Sigmoid colon (tissue), 7 donors: Measurements from ENCODE around the gene MOCS1. TPM values are rescaled to one million over a fixed set of nuclear protein-coding genes. Genes with fewer than 3 reads are reported as not detected.

Source experiments
- DNase-seq: peaks from one replicate; pipeline ENCODE4 v3.0.0-alpha.2; 2019
- H3K27ac ChIP-seq, 4 donors: fragments of 200-600 bp; sonication (generic); one replicate each; pipeline ENCODE4 v1.5.1; 2016 to 2019; ENCODE audit warnings: mild to moderate bottlenecking in 1 of 4
- H3K27me3 ChIP-seq, 3 donors: fragments of 200-600 bp; sonication (generic); one replicate each; pipeline ENCODE4 v1.5.1; 2019; ENCODE audit warnings: mild to moderate bottlenecking in 1 of 3
- H3K36me3 ChIP-seq, 4 donors: fragments of 200-600 bp; sonication (generic); one replicate each; pipeline ENCODE4 v1.5.1; 2016 to 2019
- H3K4me1 ChIP-seq, 4 donors: fragments of 200-600 bp; sonication (generic); one replicate each; pipeline ENCODE4 v1.5.1; 2017 to 2019
- H3K4me3 ChIP-seq, 4 donors: fragments of 200-600 bp; sonication (generic); one replicate each; pipeline ENCODE4 v1.5.1; 2017 to 2019; ENCODE audit warnings: mild to moderate bottlenecking in 2 of 4, moderate library complexity in 1 of 4
- H3K9me3 ChIP-seq, 4 donors: fragments of 200-600 bp in 3 of 4; sonication (generic) in 3 of 4; one replicate each; pipeline versions ENCODE4 v1.5.1 to v1.6.1; 2013 to 2019
- EP300 ChIP-seq, 4 donors: sonication (generic); formaldehyde crosslinking; IDR thresholded peaks; one replicate each; pipeline ENCODE4 v1.6.1; 2017; ENCODE audit warnings: antibody characterized with exemption in 4 of 4
- POLR2A ChIP-seq, 2 donors: fragments of 450-650 bp; IDR thresholded peaks; one replicate each; pipeline ENCODE4 v1.6.1; 2016; ENCODE audit warnings: antibody characterized with exemption in 2 of 2, mild to moderate bottlenecking in 2 of 2, moderate library complexity in 2 of 2
- POLR2AphosphoS5 ChIP-seq, 4 donors: sonication (generic); formaldehyde crosslinking; IDR thresholded peaks; one replicate each; pipeline ENCODE4 v1.6.1; 2017; ENCODE audit warnings: antibody characterized with exemption in 4 of 4
- WGBS, 2 donors: extraction: QIAGEN DNeasy Blood & Tissue Kit; methylation state at CpG; one replicate each; pipeline ENCODE4 v1.1.7; 2013; 5-methylcytosine and 5-hydroxymethylcytosine counted together
- intact Hi-C: fragments of 100-400 bp; cut with DNase I; formaldehyde crosslinking; loops from one replicate; pipeline ENCODE4 v1.15.1; 2023
- polyA plus RNA-seq, 3 donors: library from polyadenylated mRNA; stranded (reverse); fragments of 200-250 nt; gene quantifications; one replicate each; pipeline ENCODE4 v1.2.3, GENCODE V29; 2013
- total RNA-seq, 4 donors: library from RNA; depleted of rRNA; stranded (reverse); fragments of >200 nt; gene quantifications; one replicate each; pipeline ENCODE4 v1.1.0, GENCODE V29; 2016
- TF ChIP-seq, protein P1 (sequence below), 4 experiments: fragments of 450-650 bp in 3 of 4; fragments of 200-600 bp in 1 of 4; IDR thresholded peaks; one replicate each; pipeline ENCODE4 v1.5.1; 2016 to 2019; ENCODE audit warnings: antibody characterized with exemption in 4 of 4, mild to moderate bottlenecking in 3 of 4, moderate library complexity in 2 of 4
- donor health status: healthy with polysubstance abuse.
- donor health status: Bipolar disorder and iron deficiency.
- donor health status: healthy.

MOCS1 gene
- total RNA-seq = 10 to 100 TPM; 11.9 to 15.8 (median 13.7) TPM
- polyA plus RNA-seq = 10 to 100 TPM; 13.4 to 16.2 (median 13.8) TPM

GRCh38 chr6:39934131-39934757 is at the start of gene MOCS1:
Gene MOCS1 (minus strand): TSS chr6:39934462. CDS start chr6:39934417, 45 bp downstream.
- H3K4me3 ChIP-seq = peak within 1 kb of the TSS; percentile 72 to 90 (median 84)
- WGBS, 2 donors = 2 to 4% methylated on average over 46 of the region's 46 CpGs
- peak within 1 kb of the TSS; percentile 78 to 90 (median 82) for H3K27ac ChIP-seq
- H3K4me1 ChIP-seq = peaks cover 0 to 39% (median 19%) of the 10 kb centered on the region in 4 donors
- TF ChIP-seq, protein P1, sequence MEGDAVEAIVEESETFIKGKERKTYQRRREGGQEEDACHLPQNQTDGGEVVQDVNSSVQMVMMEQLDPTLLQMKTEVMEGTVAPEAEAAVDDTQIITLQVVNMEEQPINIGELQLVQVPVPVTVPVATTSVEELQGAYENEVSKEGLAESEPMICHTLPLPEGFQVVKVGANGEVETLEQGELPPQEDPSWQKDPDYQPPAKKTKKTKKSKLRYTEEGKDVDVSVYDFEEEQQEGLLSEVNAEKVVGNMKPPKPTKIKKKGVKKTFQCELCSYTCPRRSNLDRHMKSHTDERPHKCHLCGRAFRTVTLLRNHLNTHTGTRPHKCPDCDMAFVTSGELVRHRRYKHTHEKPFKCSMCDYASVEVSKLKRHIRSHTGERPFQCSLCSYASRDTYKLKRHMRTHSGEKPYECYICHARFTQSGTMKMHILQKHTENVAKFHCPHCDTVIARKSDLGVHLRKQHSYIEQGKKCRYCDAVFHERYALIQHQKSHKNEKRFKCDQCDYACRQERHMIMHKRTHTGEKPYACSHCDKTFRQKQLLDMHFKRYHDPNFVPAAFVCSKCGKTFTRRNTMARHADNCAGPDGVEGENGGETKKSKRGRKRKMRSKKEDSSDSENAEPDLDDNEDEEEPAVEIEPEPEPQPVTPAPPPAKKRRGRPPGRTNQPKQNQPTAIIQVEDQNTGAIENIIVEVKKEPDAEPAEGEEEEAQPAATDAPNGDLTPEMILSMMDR (IDR thresholded peaks at IDR 0.05) = no peak
- TF ChIP-seq POLR2A (IDR thresholded peaks at IDR 0.05) (peak; percentile 26 to 47), POLR2AphosphoS5 (IDR thresholded peaks at IDR 0.05) (peak; percentile 68 to 86 (median 84)), EP300 (IDR thresholded peaks at IDR 0.05) (no peak)
- intact Hi-C loops = no loop called here
- H3K27me3 ChIP-seq = no peaks in the 10 kb centered on the region
- no peaks in the 10 kb centered on the region for H3K9me3 ChIP-seq
- no peaks in the 10 kb centered on the region for H3K36me3 ChIP-seq
- DNase-seq = peak; percentile 92

DNA sequence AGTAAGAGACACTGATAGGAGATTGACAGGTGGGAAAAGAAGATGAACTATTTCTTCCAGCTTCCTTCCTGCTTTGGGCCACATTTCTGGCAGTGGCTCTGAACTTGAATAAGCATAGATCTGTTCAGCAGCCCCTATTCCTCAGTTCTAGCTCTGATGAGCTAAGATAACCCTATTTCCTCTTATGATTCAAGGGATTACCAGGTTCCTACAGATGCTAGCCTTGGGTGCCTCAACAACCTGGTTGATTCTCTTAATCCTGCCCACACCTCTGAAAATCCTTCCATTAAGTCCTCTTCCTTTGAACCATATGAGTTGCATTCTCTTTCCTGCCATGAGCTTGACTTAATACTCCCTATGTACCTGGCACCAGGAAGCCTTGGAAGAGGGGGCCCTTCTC is 49.8 kb upstream of the MOCS1 start:
- no peaks in the 10 kb centered on the region for H3K9me3 ChIP-seq
- DNase-seq = no peak
- intact Hi-C loops = loop anchor here (10.0 kb wide), 3 partner anchors 601 to 1331 kb away; partner anchors contain the start of gene LRFN2
- H3K4me1 ChIP-seq = peaks cover 0 to 9% (median 6%) of the 10 kb centered on the region in 4 donors
- H3K27ac ChIP-seq = no peak overlapping the region
- no peaks in the 10 kb centered on the region for H3K27me3 ChIP-seq
- no peak overlapping the region for H3K4me3 ChIP-seq
- H3K36me3 ChIP-seq = no peaks in the 10 kb centered on the region
- no peak for TF ChIP-seq POLR2AphosphoS5 (IDR thresholded peaks at IDR 0.05)
- TF ChIP-seq EP300 (IDR thresholded peaks at IDR 0.05) = no peak
- TF ChIP-seq POLR2A (IDR thresholded peaks at IDR 0.05) = no peak
- TF ChIP-seq, protein P1 (IDR thresholded peaks at IDR 0.05) = no peak

DNA sequence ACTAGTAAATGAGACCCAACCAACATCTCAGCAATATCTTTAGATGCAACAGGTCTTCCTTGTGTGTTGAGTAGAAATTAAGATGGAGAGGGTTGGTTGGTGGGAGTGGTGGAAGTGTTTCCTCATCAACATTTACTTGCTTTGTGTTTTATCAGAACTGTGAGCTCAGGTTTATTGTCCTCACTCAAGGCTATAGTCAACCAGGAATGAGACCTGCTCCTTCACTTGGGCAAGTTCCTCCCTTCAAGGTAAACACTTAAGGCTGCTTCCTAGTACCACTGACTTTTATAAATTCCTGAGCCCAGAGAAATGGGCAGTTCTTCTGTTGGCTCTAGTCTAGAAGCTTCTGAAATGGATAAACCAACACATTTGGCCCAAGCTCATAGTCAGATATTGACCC is 48.9 kb upstream of the MOCS1 start:
- peaks cover 0 to 9% (median 6%) of the 10 kb centered on the region in 4 donors for H3K4me1 ChIP-seq
- DNase-seq = no peak
- TF ChIP-seq POLR2AphosphoS5 (IDR thresholded peaks at IDR 0.05) = no peak
- TF ChIP-seq POLR2A (IDR thresholded peaks at IDR 0.05) = no peak
- TF ChIP-seq, protein P1 (IDR thresholded peaks at IDR 0.05) = no peak
- TF ChIP-seq EP300 (IDR thresholded peaks at IDR 0.05) = no peak
- no peaks in the 10 kb centered on the region for H3K9me3 ChIP-seq
- H3K27ac ChIP-seq = no peak overlapping the region
- no peak overlapping the region for H3K4me3 ChIP-seq
- no peaks in the 10 kb centered on the region for H3K27me3 ChIP-seq
- no peaks in the 10 kb centered on the region for H3K36me3 ChIP-seq
- intact Hi-C loops = loop anchor here (10.0 kb wide), 3 partner anchors 602 to 1332 kb away; partner anchors contain the start of gene LRFN2

DNA sequence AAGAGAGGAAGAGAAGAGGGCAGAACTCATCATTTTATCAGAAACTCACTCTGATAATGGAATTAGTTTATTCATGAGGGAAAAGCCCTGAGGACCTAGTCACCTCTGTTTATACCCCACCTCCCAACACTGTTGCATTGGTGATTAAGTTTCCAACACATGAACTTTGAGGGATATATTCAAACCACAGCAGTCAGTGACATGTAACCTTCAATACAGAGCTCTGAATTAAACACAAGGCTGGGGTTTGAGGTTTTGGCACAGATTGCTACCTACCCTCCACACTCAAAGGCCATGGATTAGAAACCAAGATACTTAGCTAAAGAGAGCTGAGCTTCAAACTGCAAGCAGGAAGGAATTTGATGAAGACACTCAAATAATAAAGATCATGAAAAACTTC is 48.5 kb upstream of the MOCS1 start:
- intact Hi-C loops = loop anchor here (10.0 kb wide), 3 partner anchors 602 to 1332 kb away; partner anchors contain the start of gene LRFN2
- Histone ChIP-seq H3K4me1 (peaks cover 0 to 9% (median 6%) of the 10 kb centered on the region in 4 donors), H3K9me3 (no peaks in the 10 kb centered on the region), H3K36me3 (no peaks in the 10 kb centered on the region), H3K4me3 (no peak overlapping the region), H3K27me3 (no peaks in the 10 kb centered on the region), H3K27ac (no peak overlapping the region)
- TF ChIP-seq EP300 (IDR thresholded peaks at IDR 0.05) = no peak
- TF ChIP-seq, protein P1 (IDR thresholded peaks at IDR 0.05) = no peak
- TF ChIP-seq POLR2A (IDR thresholded peaks at IDR 0.05) = no peak
- no peak for TF ChIP-seq POLR2AphosphoS5 (IDR thresholded peaks at IDR 0.05)
- no peak for DNase-seq
